ENCODE measurements around the gene ATP11B.
"Not testable (repeated sequence)": the region's sequence is repeated elsewhere in the genome, so short reads cannot be mapped to it uniquely, and the experiment has no call there.

GRCh38 chr3:182870917-182871316, 77.6 kb downstream of the ATP11B start:
- TF ChIP-seq EZH2 (IDR thresholded peaks at IDR 0.05); POLR2AphosphoS5 (IDR thresholded peaks at IDR 0.05; ENCODE audit: borderline replicate concordance, low read depth, low read length); FOXP2 (optimal IDR thresholded peaks at IDR 0.05; ENCODE audit: control extremely low read depth, extremely low read length, insufficient read depth): not testable (repeated sequence)
